Mesothelial cell of epicardium (in vitro differentiated cells): ENCODE results near the gene LRRC45. TPM values are rescaled to one million over a fixed set of nuclear protein-coding genes. Genes with fewer than 3 reads are reported as not detected.
"Not testable (repeated sequence)": the region's sequence is repeated elsewhere in the genome, so short reads cannot be mapped to it uniquely, and the experiment has no call there.

Experiments used
- DNase-seq, 2 experiments: peaks; one replicate each; pipeline ENCODE4 v3.0.0; 2021; ENCODE audit warnings: low spot score in 2 of 2; ENCODE audit not compliant: unreplicated experiment in 2 of 2
- H3K27ac Mint-ChIP-seq: 2 replicates; pipeline ENCODE4 v1.8.0; 2021; ENCODE audit warnings: mixed read lengths
- H3K27me3 Mint-ChIP-seq: 2 replicates; pipeline ENCODE4 v1.8.0; 2021; ENCODE audit warnings: low read depth, mixed read lengths
- H3K36me3 Mint-ChIP-seq: 2 replicates; pipeline ENCODE4 v1.8.0; 2021; ENCODE audit warnings: mixed read lengths
- H3K4me1 Mint-ChIP-seq: 2 replicates; pipeline ENCODE4 v1.8.0; 2021; ENCODE audit warnings: mixed read lengths
- H3K4me3 Mint-ChIP-seq: 2 replicates; pipeline ENCODE4 v1.8.0; 2021; ENCODE audit warnings: mild to moderate bottlenecking, moderate library complexity, mixed read lengths
- H3K9me3 Mint-ChIP-seq: 2 replicates; pipeline ENCODE4 v1.8.0; 2021; ENCODE audit warnings: mixed read lengths
- CTCF ChIP-seq: fragments of 200-600 bp; sonication (generic); IDR thresholded peaks from one replicate; pipeline ENCODE4 v1.5.0; 2021; ENCODE audit warnings: antibody characterized with exemption; ENCODE audit not compliant: unreplicated experiment
- total RNA-seq: library from RNA; stranded (reverse); gene quantifications from 3 replicates; pipeline ENCODE4 v1.2.1, GENCODE V29; 2021

Gene LRRC45
- total RNA-seq, 1 donor from 2014 or later = 16.9 TPM

GRCh38 chr17:81980122-81980521 lies 43.0 kb upstream of the LRRC45 start:
- Mint-ChIP-seq H3K4me1 (peaks cover 18% of the 10 kb centered on the region), H3K27ac (no peak overlapping the region), H3K36me3 (peaks cover 9% of the 10 kb centered on the region), H3K27me3 (no peaks in the 10 kb centered on the region), H3K9me3 (no peaks in the 10 kb centered on the region), H3K4me3 (peak overlapping the region; percentile 41)
- no peak for TF ChIP-seq CTCF
- no peak for DNase-seq

- Mint-ChIP-seq H3K27ac (no peak overlapping the region), H3K9me3 (no peaks in the 10 kb centered on the region), H3K4me3 (no peak overlapping the region), H3K27me3 (no peaks in the 10 kb centered on the region), H3K36me3 (peaks cover 9% of the 10 kb centered on the region), H3K4me1 (peaks cover 18% of the 10 kb centered on the region)
- no peak for DNase-seq
- TF ChIP-seq CTCF = no peak
Observed at GRCh38 chr17:81980707-81981343, 42.3 kb upstream of the LRRC45 start.

GRCh38 chr17:81981511-81981910 lies 41.6 kb upstream of the LRRC45 start:
- DNase-seq, H3K9me3 Mint-ChIP-seq, H3K27ac Mint-ChIP-seq, H3K27me3 Mint-ChIP-seq, H3K4me3 Mint-ChIP-seq: not testable (repeated sequence)
- Mint-ChIP-seq H3K36me3 (peaks cover 12% of the 10 kb centered on the region), H3K4me1 (peaks cover 15% of the 10 kb centered on the region)

GRCh38 chr17:81983011-81983638 lies 40.0 kb upstream of the LRRC45 start:
- Mint-ChIP-seq H3K27me3 (no peaks in the 10 kb centered on the region), H3K27ac (peak overlapping the region; percentile 16), H3K4me3 (no peak overlapping the region), H3K36me3 (peaks cover 16% of the 10 kb centered on the region), H3K4me1 (peaks cover 14% of the 10 kb centered on the region), H3K9me3 (no peaks in the 10 kb centered on the region)
- no peak for DNase-seq
- TF ChIP-seq CTCF = no peak

GRCh38 chr17:81983639-81984373 lies 39.3 kb upstream of the LRRC45 start:
- peaks cover 16% of the 10 kb centered on the region for H3K36me3 Mint-ChIP-seq
- H3K9me3 Mint-ChIP-seq = no peaks in the 10 kb centered on the region
- peaks cover 12% of the 10 kb centered on the region for H3K4me1 Mint-ChIP-seq

More at GRCh38 chr17:81983639-81984373, 39.3 kb upstream of the LRRC45 start:
- DNase-seq = no peak
- no peak for TF ChIP-seq CTCF
- H3K4me3 Mint-ChIP-seq = no peak overlapping the region
- H3K27me3 Mint-ChIP-seq = no peaks in the 10 kb centered on the region
- no peak overlapping the region for H3K27ac Mint-ChIP-seq
